ENCODE results near the gene OR10A3. TPM values are rescaled to one million over a fixed set of nuclear protein-coding genes. Genes with fewer than 3 reads are reported as not detected.

Gene OR10A3
- total and polyA plus RNA-seq, 2 of the 8 experiments (the other 6 are each of a cell fraction or from before 2014, with no cell fraction given) = not detected

GRCh38 chr11:7949934-7950333 lies 8.4 kb upstream of the OR10A3 start:
- POLR2A ChIA-PET (ENCODE audit: partially characterized antibody) = interaction anchor here (0.6 to 1.2 kb wide), 2 partner anchors 23 to 45 kb away, joined by 3 to 5 read pairs; no protein-coding TSS in a partner anchor
- no peak overlapping the region for H3K18ac ChIP-seq (ENCODE audit: extremely low read depth, low read length)
- TF ChIP-seq SIX5 (IDR thresholded peaks at IDR 0.05; ENCODE audit: low read depth, low read length) (no peak), TAF7 (optimal IDR thresholded peaks at IDR 0.05; ENCODE audit: borderline replicate concordance, low read depth, low read length) (no peak), USF2 (IDR thresholded peaks at IDR 0.05; ENCODE audit: low read length) (no peak), ATF2 (IDR thresholded peaks at IDR 0.05; ENCODE audit: low read length) (no peak), EGR1 (IDR thresholded peaks at IDR 0.05; ENCODE audit: borderline replicate concordance, low read depth, low read length) (no peak), HDAC2 (IDR thresholded peaks at IDR 0.05; ENCODE audit: borderline replicate concordance in 1 of 2, low read depth in 2 of 2, low read length in 2 of 2) (no peak), KDM5A (IDR thresholded peaks at IDR 0.05; ENCODE audit: low read length) (no peak), GTF2F1 (IDR thresholded peaks at IDR 0.05; ENCODE audit: borderline replicate concordance, low read depth, low read length) (no peak), CEBPB (IDR thresholded peaks at IDR 0.05; ENCODE audit: low read depth, low read length) (no peak), SP4 (IDR thresholded peaks at IDR 0.05; ENCODE audit: low read length) (no peak), CHD1 (IDR thresholded peaks at IDR 0.05; ENCODE audit: low read depth, low read length) (no peak), SRF (IDR thresholded peaks at IDR 0.05; ENCODE audit: low read depth, low read length) (no peak)

More at GRCh38 chr11:7949934-7950333, 8.4 kb upstream of the OR10A3 start:
- Histone ChIP-seq H2BK15ac (ENCODE audit: low read length) (no peak overlapping the region), H4K91ac (replicated peaks; ENCODE audit: insufficient read length, low read length) (no peak overlapping the region), H3K79me2 (ENCODE audit: control insufficient read depth in 1 of 2, insufficient read depth in 2 of 2, low read length in 2 of 2) (no peaks in the 10 kb centered on the region), H3K56ac (replicated peaks; ENCODE audit: insufficient read length, low read depth, low read length) (no peak overlapping the region), H3K4me1 (replicated peaks in 1 of 4; ENCODE audit: control insufficient read depth in 3 of 4, insufficient read depth in 4 of 4, low read length in 3 of 4) (no peaks in the 10 kb centered on the region), H3K9me3 (ENCODE audit: insufficient read depth in 2 of 2, low read depth in 1 of 2, low read length in 1 of 2) (no peaks in the 10 kb centered on the region), H2BK20ac (ENCODE audit: low read length) (no peak overlapping the region), H2BK5ac (ENCODE audit: low read depth, low read length) (no peak overlapping the region), H2AK5ac (ENCODE audit: low read depth, low read length) (no peak overlapping the region), H3K4me3 (ENCODE audit: extremely low read depth in 1 of 4, insufficient read depth in 2 of 4, low read depth in 3 of 4, low read length in 4 of 4) (no peak overlapping the region), H3K14ac (ENCODE audit: insufficient read length) (no peak overlapping the region), H3K23me2 (ENCODE audit: low read depth, low read length) (no peaks in the 10 kb centered on the region), H2BK12ac (ENCODE audit: low read depth, low read length) (no peak overlapping the region), H3K27ac (ENCODE audit: low read depth, low read length) (no peak overlapping the region), H3K36me3 (ENCODE audit: control insufficient read depth in 2 of 4, insufficient read depth in 4 of 4, low read length in 3 of 4) (no peaks in the 10 kb centered on the region), H2BK120ac (replicated peaks; ENCODE audit: low read depth, low read length) (no peak overlapping the region), H3K4ac (replicated peaks; ENCODE audit: insufficient read length, low read depth, low read length) (no peak overlapping the region), H3K9ac (replicated peaks in 1 of 4; ENCODE audit: extremely low read depth in 1 of 4, low read depth in 3 of 4, low read length in 3 of 4) (no peak overlapping the region), H2AFZ (ENCODE audit: low read length) (no peak overlapping the region), H3K4me2 (ENCODE audit: insufficient read depth in 1 of 2, low read depth in 2 of 2, low read length in 2 of 2) (no peak overlapping the region), H3K79me1 (ENCODE audit: low read depth, low read length) (no peaks in the 10 kb centered on the region), H4K20me1 (replicated peaks in 1 of 2; ENCODE audit: control insufficient read depth in 1 of 2, insufficient read depth in 2 of 2, low read length in 2 of 2) (no peaks in the 10 kb centered on the region), H3K27me3 (replicated peaks in 1 of 4; ENCODE audit: control insufficient read depth in 3 of 4, extremely low read depth in 1 of 4, insufficient read depth in 3 of 4, low read length in 3 of 4) (no peaks in the 10 kb centered on the region), H3K23ac (ENCODE audit: insufficient read length) (no peak overlapping the region), H4K5ac (ENCODE audit: insufficient read length, low read depth, low read length) (no peak overlapping the region), H4K8ac (ENCODE audit: extremely low read depth, insufficient read depth, low read length) (no peak overlapping the region)
- CTCF ChIA-PET (ENCODE audit: partially characterized antibody) = interaction anchor here (0.6 to 1.3 kb wide), 2 partner anchors 45 to 339 kb away, joined by 3 read pairs; no protein-coding TSS in a partner anchor
- WGBS, 2 experiments (ENCODE audit: extremely low coverage in 1 of 2, insufficient coverage in 1 of 2, insufficient read length in 1 of 2, insufficient replicate concordance in 2 of 2, low coverage in 1 of 2, low lambda C conversion rate in 2 of 2, missing lambda C conversion rate in 1 of 2) = 86% methylated on average over 1 of the region's 1 CpG; no CpG with 5 or more reads in 1 of the 2 experiments
- DNase-seq (ENCODE audit: low read depth in 1 of 2, low spot score in 2 of 2) (no peak), FAIRE-seq (no peak)

All from H1 (cell line).